H1 (cell line): ENCODE measurements around the gene ZNF440. TPM values are rescaled to one million over a fixed set of nuclear protein-coding genes. Genes with fewer than 3 reads are reported as not detected.

Source experiments
- BCL11A ChIP-seq, 2 experiments: IDR thresholded peaks; one replicate each; pipeline ENCODE4 v1.6.1; 2011; ENCODE audit warnings: low read depth in 2 of 2, low read length in 2 of 2, mild to moderate bottlenecking in 2 of 2
- CBX8 ChIP-seq: fragments of 300-800, 300-1000 bp; sonication (generic); IDR thresholded peaks from 2 replicates; pipeline ENCODE4 v1.7.1; 2016; ENCODE audit warnings: low read depth, low read length, borderline replicate concordance
- CHD2 ChIP-seq: IDR thresholded peaks from 2 replicates; pipeline ENCODE4 v1.6.1; 2012; ENCODE audit warnings: low read length, improper control_type of control experiment
- EP300 ChIP-seq, 2 experiments: IDR thresholded peaks; 1 replicate in 1 of 2; 2 replicates in 1 of 2; pipeline ENCODE4 v1.6.1; 2011 to 2012; ENCODE audit warnings: low read depth in 2 of 2, low read length in 2 of 2, mild to moderate bottlenecking in 2 of 2, borderline replicate concordance in 1 of 2, inconsistent platforms in 1 of 2, moderate library complexity in 1 of 2
- JUN ChIP-seq: IDR thresholded peaks from 2 replicates; pipeline ENCODE4 v1.6.1; 2011; ENCODE audit warnings: low read depth, mild to moderate bottlenecking, improper control_type of control experiment, low read length
- KDM1A ChIP-seq: fragments of 200-600, 300-600 bp; sonication (generic); IDR thresholded peaks from 2 replicates; pipeline ENCODE4 v1.7.1; 2016; ENCODE audit warnings: mild to moderate bottlenecking, low read length, borderline replicate concordance
- MAFK ChIP-seq: IDR thresholded peaks from 2 replicates; pipeline ENCODE4 v1.6.1; 2012; ENCODE audit warnings: low read depth, mild to moderate bottlenecking, improper control_type of control experiment, low read length
- RNF2 ChIP-seq: fragments of 200-900, 300-1000 bp; sonication (generic); IDR thresholded peaks from 2 replicates; pipeline ENCODE4 v1.7.1; 2016; ENCODE audit warnings: borderline replicate concordance, low read depth, mild to moderate bottlenecking, antibody characterized with exemption, low read length; ENCODE audit not compliant: poor library complexity, severe bottlenecking; ENCODE audit errors: missing control alignments
- SIN3A ChIP-seq, 2 experiments: IDR thresholded peaks in 1 of 2; conservative IDR thresholded peaks in 1 of 2; 2 replicates each; pipeline ENCODE4 v1.6.1; 2011 to 2012; ENCODE audit warnings: low read length in 2 of 2, improper control_type of control experiment in 1 of 2, low read depth in 1 of 2, mild to moderate bottlenecking in 1 of 2
- SIX5 ChIP-seq: IDR thresholded peaks from 2 replicates; pipeline ENCODE4 v1.6.1; 2011; ENCODE audit warnings: mild to moderate bottlenecking, low read depth, low read length
- polyA plus RNA-seq, 7 experiments: library from polyadenylated mRNA; depleted of rRNA in 3 of 7; stranded (reverse) in 5 of 7; unstranded in 2 of 7; fragments of >200 nt in 5 of 7; fragments of 200-250 nt in 2 of 7; gene quantifications; 1 replicate in 5 of 7; 2 replicates in 1 of 7; 4 replicates in 1 of 7; pipeline versions ENCODE4 v1.2.1 to v1.2.3, GENCODE V29; 2011 to 2013; ENCODE audit warnings: missing spikeins in 2 of 7, mixed read lengths in 2 of 7
- total RNA-seq: library from RNA; stranded (reverse); fragmentation: NEBNext Ultra II Directional; extraction: Animal tissue kit (Norgen Biotek cat#: 25700); gene quantifications from 2 replicates; pipeline ENCODE4 v1.2.1, GENCODE V29; 2021
- TF ChIP-seq, protein P1 (sequence below): fragments of 300-600 bp; sonication (generic); IDR thresholded peaks from 2 replicates; pipeline ENCODE4 v1.7.1; 2012; ENCODE audit warnings: low read length, moderate library complexity, mild to moderate bottlenecking, inconsistent platforms; ENCODE audit not compliant: insufficient replicate concordance

Gene ZNF440
- total and polyA plus RNA-seq, 2 of the 8 experiments (the other 6 are each of a cell fraction or from before 2014, with no cell fraction given) = 0.77 to 6.5 TPM

DNA sequence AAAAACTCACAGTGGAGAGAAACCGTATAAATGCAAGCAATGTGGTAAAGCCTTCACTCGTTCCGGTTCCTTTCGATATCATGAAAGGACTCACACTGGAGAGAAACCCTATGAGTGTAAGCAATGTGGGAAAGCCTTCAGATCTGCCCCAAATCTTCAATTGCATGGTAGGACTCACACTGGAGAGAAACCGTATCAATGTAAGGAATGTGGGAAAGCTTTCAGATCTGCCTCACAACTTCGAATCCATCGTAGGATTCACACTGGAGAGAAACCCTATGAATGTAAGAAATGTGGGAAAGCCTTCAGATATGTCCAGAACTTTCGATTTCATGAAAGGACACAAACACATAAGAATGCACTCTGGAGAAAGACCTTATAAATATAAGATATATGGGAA is 54.1 kb downstream of the ZNF440 start (continued):
- TF ChIP-seq, protein P1, sequence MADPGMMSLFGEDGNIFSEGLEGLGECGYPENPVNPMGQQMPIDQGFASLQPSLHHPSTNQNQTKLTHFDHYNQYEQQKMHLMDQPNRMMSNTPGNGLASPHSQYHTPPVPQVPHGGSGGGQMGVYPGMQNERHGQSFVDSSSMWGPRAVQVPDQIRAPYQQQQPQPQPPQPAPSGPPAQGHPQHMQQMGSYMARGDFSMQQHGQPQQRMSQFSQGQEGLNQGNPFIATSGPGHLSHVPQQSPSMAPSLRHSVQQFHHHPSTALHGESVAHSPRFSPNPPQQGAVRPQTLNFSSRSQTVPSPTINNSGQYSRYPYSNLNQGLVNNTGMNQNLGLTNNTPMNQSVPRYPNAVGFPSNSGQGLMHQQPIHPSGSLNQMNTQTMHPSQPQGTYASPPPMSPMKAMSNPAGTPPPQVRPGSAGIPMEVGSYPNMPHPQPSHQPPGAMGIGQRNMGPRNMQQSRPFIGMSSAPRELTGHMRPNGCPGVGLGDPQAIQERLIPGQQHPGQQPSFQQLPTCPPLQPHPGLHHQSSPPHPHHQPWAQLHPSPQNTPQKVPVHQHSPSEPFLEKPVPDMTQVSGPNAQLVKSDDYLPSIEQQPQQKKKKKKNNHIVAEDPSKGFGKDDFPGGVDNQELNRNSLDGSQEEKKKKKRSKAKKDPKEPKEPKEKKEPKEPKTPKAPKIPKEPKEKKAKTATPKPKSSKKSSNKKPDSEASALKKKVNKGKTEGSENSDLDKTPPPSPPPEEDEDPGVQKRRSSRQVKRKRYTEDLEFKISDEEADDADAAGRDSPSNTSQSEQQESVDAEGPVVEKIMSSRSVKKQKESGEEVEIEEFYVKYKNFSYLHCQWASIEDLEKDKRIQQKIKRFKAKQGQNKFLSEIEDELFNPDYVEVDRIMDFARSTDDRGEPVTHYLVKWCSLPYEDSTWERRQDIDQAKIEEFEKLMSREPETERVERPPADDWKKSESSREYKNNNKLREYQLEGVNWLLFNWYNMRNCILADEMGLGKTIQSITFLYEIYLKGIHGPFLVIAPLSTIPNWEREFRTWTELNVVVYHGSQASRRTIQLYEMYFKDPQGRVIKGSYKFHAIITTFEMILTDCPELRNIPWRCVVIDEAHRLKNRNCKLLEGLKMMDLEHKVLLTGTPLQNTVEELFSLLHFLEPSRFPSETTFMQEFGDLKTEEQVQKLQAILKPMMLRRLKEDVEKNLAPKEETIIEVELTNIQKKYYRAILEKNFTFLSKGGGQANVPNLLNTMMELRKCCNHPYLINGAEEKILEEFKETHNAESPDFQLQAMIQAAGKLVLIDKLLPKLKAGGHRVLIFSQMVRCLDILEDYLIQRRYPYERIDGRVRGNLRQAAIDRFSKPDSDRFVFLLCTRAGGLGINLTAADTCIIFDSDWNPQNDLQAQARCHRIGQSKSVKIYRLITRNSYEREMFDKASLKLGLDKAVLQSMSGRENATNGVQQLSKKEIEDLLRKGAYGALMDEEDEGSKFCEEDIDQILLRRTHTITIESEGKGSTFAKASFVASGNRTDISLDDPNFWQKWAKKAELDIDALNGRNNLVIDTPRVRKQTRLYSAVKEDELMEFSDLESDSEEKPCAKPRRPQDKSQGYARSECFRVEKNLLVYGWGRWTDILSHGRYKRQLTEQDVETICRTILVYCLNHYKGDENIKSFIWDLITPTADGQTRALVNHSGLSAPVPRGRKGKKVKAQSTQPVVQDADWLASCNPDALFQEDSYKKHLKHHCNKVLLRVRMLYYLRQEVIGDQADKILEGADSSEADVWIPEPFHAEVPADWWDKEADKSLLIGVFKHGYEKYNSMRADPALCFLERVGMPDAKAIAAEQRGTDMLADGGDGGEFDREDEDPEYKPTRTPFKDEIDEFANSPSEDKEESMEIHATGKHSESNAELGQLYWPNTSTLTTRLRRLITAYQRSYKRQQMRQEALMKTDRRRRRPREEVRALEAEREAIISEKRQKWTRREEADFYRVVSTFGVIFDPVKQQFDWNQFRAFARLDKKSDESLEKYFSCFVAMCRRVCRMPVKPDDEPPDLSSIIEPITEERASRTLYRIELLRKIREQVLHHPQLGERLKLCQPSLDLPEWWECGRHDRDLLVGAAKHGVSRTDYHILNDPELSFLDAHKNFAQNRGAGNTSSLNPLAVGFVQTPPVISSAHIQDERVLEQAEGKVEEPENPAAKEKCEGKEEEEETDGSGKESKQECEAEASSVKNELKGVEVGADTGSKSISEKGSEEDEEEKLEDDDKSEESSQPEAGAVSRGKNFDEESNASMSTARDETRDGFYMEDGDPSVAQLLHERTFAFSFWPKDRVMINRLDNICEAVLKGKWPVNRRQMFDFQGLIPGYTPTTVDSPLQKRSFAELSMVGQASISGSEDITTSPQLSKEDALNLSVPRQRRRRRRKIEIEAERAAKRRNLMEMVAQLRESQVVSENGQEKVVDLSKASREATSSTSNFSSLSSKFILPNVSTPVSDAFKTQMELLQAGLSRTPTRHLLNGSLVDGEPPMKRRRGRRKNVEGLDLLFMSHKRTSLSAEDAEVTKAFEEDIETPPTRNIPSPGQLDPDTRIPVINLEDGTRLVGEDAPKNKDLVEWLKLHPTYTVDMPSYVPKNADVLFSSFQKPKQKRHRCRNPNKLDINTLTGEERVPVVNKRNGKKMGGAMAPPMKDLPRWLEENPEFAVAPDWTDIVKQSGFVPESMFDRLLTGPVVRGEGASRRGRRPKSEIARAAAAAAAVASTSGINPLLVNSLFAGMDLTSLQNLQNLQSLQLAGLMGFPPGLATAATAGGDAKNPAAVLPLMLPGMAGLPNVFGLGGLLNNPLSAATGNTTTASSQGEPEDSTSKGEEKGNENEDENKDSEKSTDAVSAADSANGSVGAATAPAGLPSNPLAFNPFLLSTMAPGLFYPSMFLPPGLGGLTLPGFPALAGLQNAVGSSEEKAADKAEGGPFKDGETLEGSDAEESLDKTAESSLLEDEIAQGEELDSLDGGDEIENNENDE = no peak
- TF ChIP-seq RNF2 (no peak), CBX8 (no peak), SIN3A (conservative IDR thresholded peaks at IDR 0.05 in 1 of 2, IDR thresholded peaks at IDR 0.05 in 1 of 2; ENCODE audit: low read depth in 1 of 2, low read length in 2 of 2) (no peak), CHD2 (no peak), JUN (no peak), BCL11A (IDR thresholded peaks at IDR 0.05; ENCODE audit: low read depth in 2 of 2, low read length in 2 of 2) (no peak), MAFK (no peak), SIX5 (no peak), EP300 (IDR thresholded peaks at IDR 0.05; ENCODE audit: borderline replicate concordance in 1 of 2, low read depth in 2 of 2, low read length in 2 of 2) (no peak), KDM1A (no peak; the same call in 1 of the 2 replicates)
